Activated CD4-positive, alpha-beta T cell treated with anti-CD3 and anti-CD28 coated beads, Interleukin-2, amount 10 ng/mL, durations not matched to agents 24 days and 14 days (primary cell): ENCODE measurements around the gene MAST3. TPM values are rescaled to one million over a fixed set of nuclear protein-coding genes. Genes with fewer than 3 reads are reported as not detected.

Experiments
- DNase-seq: peaks from one replicate; pipeline ENCODE4 v3.0.0; 2022
- H3K27ac Mint-ChIP-seq: one replicate; pipeline ENCODE4 v1.8.0; 2022; ENCODE audit warnings: mild to moderate bottlenecking, mixed read lengths
- H3K27me3 Mint-ChIP-seq: one replicate; pipeline ENCODE4 v1.8.0; 2022; ENCODE audit warnings: mixed read lengths
- H3K36me3 Mint-ChIP-seq: one replicate; pipeline ENCODE4 v1.8.0; 2022; ENCODE audit warnings: low read depth, mild to moderate bottlenecking, mixed read lengths
- H3K4me1 Mint-ChIP-seq: one replicate; pipeline ENCODE4 v1.8.0; 2021; ENCODE audit warnings: mixed read lengths
- H3K4me3 Mint-ChIP-seq: one replicate; pipeline ENCODE4 v1.8.0; 2022; ENCODE audit warnings: mild to moderate bottlenecking, moderate library complexity, mixed read lengths
- H3K9me3 Mint-ChIP-seq: one replicate; pipeline ENCODE4 v1.8.0; 2021; ENCODE audit warnings: mixed read lengths
- intact Hi-C: fragments of 100-400 bp; cut with micrococcal nuclease; formaldehyde crosslinking; loops from one replicate; pipeline ENCODE4 v1.15.1; 2023
- total RNA-seq: library from RNA; stranded (reverse); gene quantifications from 2 replicates; pipeline ENCODE4 v1.2.3, GENCODE V29; 2022

Gene MAST3
- total RNA-seq, 1 donor from 2014 or later: 17.2 TPM

GRCh38 chr19:18144361-18144760, 46.8 kb downstream of the MAST3 start:
- Mint-ChIP-seq H3K4me3 (no peak overlapping the region), H3K36me3 (peaks cover 55% of the 10 kb centered on the region), H3K27ac (no peak overlapping the region), H3K4me1 (no peaks in the 10 kb centered on the region), H3K27me3 (no peaks in the 10 kb centered on the region), H3K9me3 (no peaks in the 10 kb centered on the region)
- DNase-seq: no peak
- intact Hi-C loops: no loop called here

- no peaks in the 10 kb centered on the region for H3K4me1 Mint-ChIP-seq
- H3K36me3 Mint-ChIP-seq: peaks cover 55% of the 10 kb centered on the region
- no peak for DNase-seq
- intact Hi-C loops: no loop called here
- H3K27ac Mint-ChIP-seq: no peak overlapping the region
- no peaks in the 10 kb centered on the region for H3K27me3 Mint-ChIP-seq
- H3K9me3 Mint-ChIP-seq: no peaks in the 10 kb centered on the region
- no peak overlapping the region for H3K4me3 Mint-ChIP-seq
Observed at GRCh38 chr19:18144906-18145305, 47.3 kb downstream of the MAST3 start.

- H3K9me3 Mint-ChIP-seq: no peaks in the 10 kb centered on the region
- peaks cover 54% of the 10 kb centered on the region for H3K36me3 Mint-ChIP-seq
- H3K27me3 Mint-ChIP-seq: no peaks in the 10 kb centered on the region
- no peaks in the 10 kb centered on the region for H3K4me1 Mint-ChIP-seq
- H3K27ac Mint-ChIP-seq: no peak overlapping the region
- intact Hi-C loops: no loop called here
- DNase-seq: no peak
- no peak overlapping the region for H3K4me3 Mint-ChIP-seq
Observed at GRCh38 chr19:18145391-18145999, 47.9 kb downstream of the MAST3 start.

GRCh38 chr19:18147396-18147795, 49.8 kb downstream of the MAST3 start:
- Mint-ChIP-seq H3K4me1 (peaks cover 10% of the 10 kb centered on the region), H3K27me3 (no peaks in the 10 kb centered on the region), H3K4me3 (no peak overlapping the region), H3K27ac (no peak overlapping the region), H3K36me3 (peaks cover 46% of the 10 kb centered on the region), H3K9me3 (no peaks in the 10 kb centered on the region)
- intact Hi-C loops: no loop called here
- no peak for DNase-seq

GRCh38 chr19:18149596-18149975, 52.0 kb downstream of the MAST3 start:
- intact Hi-C loops: no loop called here
- Mint-ChIP-seq H3K36me3 (peaks cover 36% of the 10 kb centered on the region), H3K4me3 (no peak overlapping the region)

GRCh38 chr19:18150776-18151624, 53.4 kb downstream of the MAST3 start:
- Mint-ChIP-seq H3K27me3 (no peaks in the 10 kb centered on the region), H3K4me1 (peaks cover 22% of the 10 kb centered on the region), H3K27ac (peak overlapping the region; percentile 96), H3K4me3 (peak overlapping the region; percentile 86), H3K9me3 (no peaks in the 10 kb centered on the region), H3K36me3 (peaks cover 24% of the 10 kb centered on the region)
- no peak for DNase-seq
- intact Hi-C loops: no loop called here

More at GRCh38 chr19:18149596-18149975, 52.0 kb downstream of the MAST3 start:
- Mint-ChIP-seq H3K27ac (no peak overlapping the region), H3K27me3 (no peaks in the 10 kb centered on the region), H3K9me3 (no peaks in the 10 kb centered on the region), H3K4me1 (peaks cover 21% of the 10 kb centered on the region)
- no peak for DNase-seq

GRCh38 chr19:18152442-18152816, 54.9 kb downstream of the MAST3 start:
- DNase-seq: peak; percentile 99
- Mint-ChIP-seq H3K27ac (peak overlapping the region; percentile 96), H3K27me3 (no peaks in the 10 kb centered on the region), H3K4me1 (peaks cover 24% of the 10 kb centered on the region), H3K4me3 (peak overlapping the region; percentile 86), H3K36me3 (peaks cover 18% of the 10 kb centered on the region), H3K9me3 (no peaks in the 10 kb centered on the region)
- intact Hi-C loops: loop anchor here (1.0 to 2.0 kb wide), 4 partner anchors 33 to 204 kb away; partner anchors contain the start of gene MPV17L2

- Mint-ChIP-seq H3K27ac (peak within 1 kb of the TSS; percentile 96), H3K36me3 (peaks cover 15% of the 10 kb centered on the region), H3K27me3 (no peaks in the 10 kb centered on the region), H3K4me1 (peaks cover 24% of the 10 kb centered on the region), H3K9me3 (no peaks in the 10 kb centered on the region), H3K4me3 (peak within 1 kb of the TSS; percentile 88)
- DNase-seq: peak; percentile 100
- intact Hi-C loops: loop anchor here (1.0 to 2.0 kb wide), 5 partner anchors 8 to 204 kb away; partner anchors contain the start of gene MPV17L2
Observed at GRCh38 chr19:18152817-18153555, 55.4 kb downstream of the MAST3 start, which contains the start of gene PIK3R2. PIK3R2 (plus strand) TSS chr19:18153163; CDS start chr19:18155880, 2,717 bp downstream.

GRCh38 chr19:18153556-18154134, 56.1 kb downstream of the MAST3 start:
- peak; percentile 80 for DNase-seq
- peaks cover 13% of the 10 kb centered on the region for H3K36me3 Mint-ChIP-seq

GRCh38 chr19:18155095-18156087, 57.8 kb downstream of the MAST3 start:
- H3K4me3 Mint-ChIP-seq: peak overlapping the region; percentile 19
- no peaks in the 10 kb centered on the region for H3K9me3 Mint-ChIP-seq
- no peak for DNase-seq
- intact Hi-C loops: no loop called here
- peaks cover 25% of the 10 kb centered on the region for H3K4me1 Mint-ChIP-seq
- peak overlapping the region; percentile 65 for H3K27ac Mint-ChIP-seq
- peaks cover 11% of the 10 kb centered on the region for H3K36me3 Mint-ChIP-seq
- H3K27me3 Mint-ChIP-seq: no peaks in the 10 kb centered on the region

More at GRCh38 chr19:18153556-18154134, 56.1 kb downstream of the MAST3 start:
- intact Hi-C loops: loop anchor here (1.0 to 2.0 kb wide), 4 partner anchors 8 to 205 kb away; partner anchors contain the start of gene MPV17L2
- Mint-ChIP-seq H3K27ac (peak overlapping the region; percentile 91), H3K9me3 (no peaks in the 10 kb centered on the region), H3K27me3 (no peaks in the 10 kb centered on the region), H3K4me1 (peaks cover 24% of the 10 kb centered on the region), H3K4me3 (peak overlapping the region; percentile 88)

- no peak for DNase-seq
- peaks cover 11% of the 10 kb centered on the region for H3K36me3 Mint-ChIP-seq
- no peaks in the 10 kb centered on the region for H3K9me3 Mint-ChIP-seq
- peaks cover 26% of the 10 kb centered on the region for H3K4me1 Mint-ChIP-seq
- no peak overlapping the region for H3K27ac Mint-ChIP-seq
- intact Hi-C loops: no loop called here
- H3K4me3 Mint-ChIP-seq: no peak overlapping the region
- H3K27me3 Mint-ChIP-seq: no peaks in the 10 kb centered on the region
Observed at GRCh38 chr19:18156268-18156667, 58.7 kb downstream of the MAST3 start.

- intact Hi-C loops: no loop called here
- H3K27ac Mint-ChIP-seq: no peak overlapping the region
- H3K9me3 Mint-ChIP-seq: no peaks in the 10 kb centered on the region
- DNase-seq: no peak
- peaks cover 20% of the 10 kb centered on the region for H3K4me1 Mint-ChIP-seq
- H3K36me3 Mint-ChIP-seq: peaks cover 11% of the 10 kb centered on the region
- H3K27me3 Mint-ChIP-seq: no peaks in the 10 kb centered on the region
- H3K4me3 Mint-ChIP-seq: no peak overlapping the region
Observed at GRCh38 chr19:18156841-18157464, 59.4 kb downstream of the MAST3 start.
